Endothelial cell of umbilical vein (primary cell): ENCODE data around the gene HEATR5B. TPM values are rescaled to one million over a fixed set of nuclear protein-coding genes. Genes with fewer than 3 reads are reported as not detected.

Experiments used
- BruUV-seq: library from RNA; stranded (reverse); fragments of 400-500 nt; replicated peaks from 2 replicates; lab custom pipeline; 2021; lab: Mats Ljungman, UMichigan
- CTCF ChIA-PET: fragments of 300-600, 350-600 bp; sonication (Branson Sonifier 250); formaldehyde crosslinking; loops from one replicate; lab custom pipeline; 2021; ENCODE audit warnings: antibody characterized with exemption, inconsistent platforms; lab: Charles Lee
- POLR2A ChIA-PET: fragments of 300-600, 350-600 bp; sonication (Branson Sonifier 250); formaldehyde crosslinking; loops from one replicate; lab custom pipeline; 2021; ENCODE audit warnings: antibody characterized with exemption, inconsistent platforms; lab: Charles Lee
- DNase-seq: peaks from one replicate; pipeline ENCODE4 v3.0.0-alpha.2; 2011; ENCODE audit warnings: low read depth, low spot score
- FAIRE-seq: peaks from 2 replicates; lab custom pipeline; 2011; peaks lifted over from hg19 to GRCh38; lab: Jason Lieb, UNC
- H2AFZ ChIP-seq: 2 replicates; pipeline ENCODE4 v1.6.0; 2012; ENCODE audit warnings: low read depth, low read length, control low read depth, inconsistent platforms
- H3K27ac ChIP-seq: 2 replicates; pipeline ENCODE4 v1.5.1; 2011; ENCODE audit warnings: low read depth, mild to moderate bottlenecking, control low read depth, low read length, moderate library complexity; ENCODE audit not compliant: insufficient read depth
- H3K27me3 ChIP-seq, 2 experiments: 2 replicates each; pipeline versions ENCODE4 v1.6.0 to v1.6.1; 2011; ENCODE audit warnings: low read length in 2 of 2, mixed read lengths in 1 of 2; ENCODE audit not compliant: control insufficient read depth in 2 of 2, insufficient read depth in 2 of 2
- H3K36me3 ChIP-seq, 2 experiments: 2 replicates in 1 of 2; 3 replicates in 1 of 2; pipeline ENCODE4 v1.5.1; 2011; ENCODE audit warnings: low read length in 2 of 2, mild to moderate bottlenecking in 1 of 2, moderate library complexity in 1 of 2; ENCODE audit not compliant: control insufficient read depth in 2 of 2, insufficient read depth in 2 of 2; ENCODE audit errors: extremely low read depth in 1 of 2
- H3K4me1 ChIP-seq: 3 replicates; pipeline ENCODE4 v1.5.1; 2011; ENCODE audit warnings: mild to moderate bottlenecking, low read length; ENCODE audit not compliant: control insufficient read depth, insufficient read depth; ENCODE audit errors: extremely low read depth
- H3K4me2 ChIP-seq: 2 replicates; pipeline ENCODE4 v1.6.1; 2011; ENCODE audit warnings: low read length, control low read depth, mixed read lengths; ENCODE audit not compliant: insufficient read depth
- H3K4me3 ChIP-seq, 3 experiments: fragments of 200-600 bp in 1 of 3; sonication (generic), shearing (Covaris generic) in 1 of 3; replicated peaks in 1 of 3; 2 replicates each; pipeline ENCODE4 v1.5.1; 2011 to 2016; ENCODE audit warnings: control low read depth in 3 of 3, low read length in 3 of 3, mild to moderate bottlenecking in 2 of 3, inconsistent platforms in 1 of 3, low read depth in 1 of 3, moderate library complexity in 1 of 3; ENCODE audit not compliant: insufficient read depth in 1 of 3
- H3K79me2 ChIP-seq: 2 replicates; pipeline ENCODE4 v1.6.0; 2012; ENCODE audit warnings: low read length, inconsistent platforms; ENCODE audit not compliant: control insufficient read depth, insufficient read depth
- H3K9ac ChIP-seq: replicated peaks from 2 replicates; pipeline ENCODE3; 2011; ENCODE audit warnings: low read length, control low read depth; ENCODE audit not compliant: insufficient read depth; ENCODE audit errors: extremely low read depth
- H3K9me1 ChIP-seq: replicated peaks from 3 replicates; pipeline ENCODE4 v1.6.0; 2011; ENCODE audit warnings: mild to moderate bottlenecking, low read length; ENCODE audit not compliant: control insufficient read depth, insufficient read depth; ENCODE audit errors: extremely low read depth
- H3K9me3 ChIP-seq: replicated peaks from 2 replicates; pipeline ENCODE4 v1.5.1; 2012; ENCODE audit warnings: low read length, inconsistent platforms; ENCODE audit not compliant: control insufficient read depth, insufficient read depth
- H4K20me1 ChIP-seq: replicated peaks from 2 replicates; pipeline ENCODE3; 2011; ENCODE audit warnings: mild to moderate bottlenecking, low read length; ENCODE audit not compliant: control insufficient read depth, insufficient read depth; ENCODE audit errors: extremely low read depth
- CTCF ChIP-seq, 2 donors: IDR thresholded peaks; 1 replicate in 1 of 2; 2 replicates in 1 of 2; pipeline ENCODE4 v1.5.1; 2011; ENCODE audit warnings: low read length in 2 of 2, mild to moderate bottlenecking in 2 of 2, moderate library complexity in 2 of 2, control low read depth in 1 of 2, inconsistent platforms in 1 of 2, low read depth in 1 of 2; ENCODE audit not compliant: insufficient read depth in 1 of 2; ENCODE audit errors: extremely low read depth in 1 of 2
- EZH2 ChIP-seq: IDR thresholded peaks from 2 replicates; pipeline ENCODE4 v1.6.1; 2012; ENCODE audit warnings: borderline replicate concordance, low read depth, mild to moderate bottlenecking, moderate library complexity, low read length, inconsistent platforms; ENCODE audit not compliant: severe bottlenecking
- FOS ChIP-seq: IDR thresholded peaks from 2 replicates; pipeline ENCODE4 v1.6.1; 2011; ENCODE audit warnings: mild to moderate bottlenecking, low read length, moderate library complexity, borderline replicate concordance; ENCODE audit not compliant: insufficient read depth
- GATA2 ChIP-seq: IDR thresholded peaks from 2 replicates; pipeline ENCODE4 v1.7.0; 2011; ENCODE audit warnings: low read depth, mild to moderate bottlenecking, moderate library complexity, mixed read lengths, low read length; ENCODE audit not compliant: insufficient read length, insufficient read depth
- MYC ChIP-seq: IDR thresholded peaks from one replicate; pipeline ENCODE4 v1.6.1; 2011; ENCODE audit warnings: mild to moderate bottlenecking, low read depth, low read length
- dilution Hi-C: fragments of 300-500 bp; cut with MboI; formaldehyde crosslinking; loops from one replicate; pipeline ENCODE4 v1.15.0; 2019; ENCODE audit warnings: low sequenced_read_pairs; ENCODE audit not compliant: extremely low pct_ligation_motif_present
- intact Hi-C: fragments of 100-400 bp; cut with micrococcal nuclease; formaldehyde crosslinking; loops from one replicate; pipeline ENCODE4 v1.10.0; 2022
- polyA plus RNA-seq, 4 experiments: library from polyadenylated mRNA; depleted of rRNA in 3 of 4; stranded (reverse) in 3 of 4; unstranded in 1 of 4; fragments of >200 nt; gene quantifications; 2 replicates each; pipeline versions ENCODE4 v1.2.1 to v1.2.3, GENCODE V29; 2011 to 2012; ENCODE audit warnings: missing spikeins in 1 of 4
- total RNA-seq: library from RNA; stranded (reverse); gene quantifications from 2 replicates; pipeline ENCODE4 v1.2.3, GENCODE V29; 2021

HEATR5B gene
- total and polyA plus RNA-seq, 2 donors (not counting 3 experiments of a cell fraction or from before 2014, with no cell fraction given), result 16.1 to 22.5 TPM

- CTCF ChIA-PET, result no interaction called here
- DNase-seq, result peak; percentile 36
- Histone ChIP-seq H3K27ac (peak overlapping the region; percentile 30), H3K4me3 (no peak overlapping the region), H3K9me1 (no peaks in the 10 kb centered on the region), H3K9me3 (no peaks in the 10 kb centered on the region), H3K9ac (no peak overlapping the region), H2AFZ (no peak overlapping the region), H3K4me1 (peaks cover 28% of the 10 kb centered on the region), H3K4me2 (peak overlapping the region; percentile 49), H3K79me2 (peaks cover 11% of the 10 kb centered on the region), H3K27me3 (no peaks in the 10 kb centered on the region), H3K36me3 (peaks cover 3 to 9% of the 10 kb centered on the region in 2 experiments), H4K20me1 (no peaks in the 10 kb centered on the region)
- dilution Hi-C loops (no loop called here), intact Hi-C loops (loop anchor here (5.0 kb wide), 1 partner anchor 113 kb away; the partner anchor contains the start of gene STRN)
- FAIRE-seq, result no peak
- POLR2A ChIA-PET, result no interaction called here
- TF ChIP-seq GATA2 (peak; percentile 14), EZH2 (no peak)
- no TSS peak for BruUV-seq
Observed at GRCh38 chr2:37080689-37081088, 3.5 kb downstream of the HEATR5B start.

DNA sequence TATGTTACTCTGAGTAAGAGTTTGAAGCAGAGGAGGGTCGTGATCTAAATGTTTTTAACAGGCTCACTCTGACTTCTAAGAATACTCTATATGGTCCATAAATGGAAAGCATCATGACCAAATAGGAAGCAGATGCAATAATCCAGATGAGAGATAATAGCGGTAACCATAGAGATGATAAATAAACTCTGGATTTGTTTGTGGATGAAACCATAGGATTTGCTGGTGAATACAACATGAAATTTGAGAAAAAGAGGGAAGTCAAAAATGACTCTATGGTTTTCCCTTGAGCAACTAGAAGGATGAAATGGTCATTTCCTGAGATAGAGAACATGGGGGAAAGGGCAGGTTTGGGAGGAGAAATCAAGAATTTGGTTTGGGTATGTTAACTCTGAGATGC, 3.9 kb downstream of the HEATR5B start:
- H3K36me3 ChIP-seq, result peaks cover 5 to 9% of the 10 kb centered on the region in 2 experiments
- H4K20me1 ChIP-seq, result no peaks in the 10 kb centered on the region
- H2AFZ ChIP-seq, result no peak overlapping the region
- H3K4me3 ChIP-seq, result no peak overlapping the region
- no peak overlapping the region for H3K27ac ChIP-seq
- no TSS peak for BruUV-seq
- FAIRE-seq, result no peak
- H3K27me3 ChIP-seq, result no peaks in the 10 kb centered on the region
- ChIA-PET POLR2A (no interaction called here), CTCF (no interaction called here)
- H3K9ac ChIP-seq, result no peak overlapping the region
- intact Hi-C loops (loop anchor here (5.0 kb wide), 1 partner anchor 113 kb away; the partner anchor contains the start of gene STRN), dilution Hi-C loops (no loop called here)
- H3K79me2 ChIP-seq, result peaks cover 11% of the 10 kb centered on the region
- no peaks in the 10 kb centered on the region for H3K9me1 ChIP-seq
- H3K4me2 ChIP-seq, result peak overlapping the region; percentile 49
- DNase-seq, result peak; percentile 71
- no peaks in the 10 kb centered on the region for H3K9me3 ChIP-seq
- peaks cover 24% of the 10 kb centered on the region for H3K4me1 ChIP-seq
- TF ChIP-seq MYC, result no peak
- no peak for TF ChIP-seq FOS
- no peak for TF ChIP-seq CTCF (IDR thresholded peaks at IDR 0.05; ENCODE audit: extremely low read depth in 1 of 2, insufficient read depth in 1 of 2, low read depth in 1 of 2, low read length in 2 of 2)
